D341Med (cell line): ENCODE data around the gene RTL1.

Source experiments
- DNase-seq: peaks from one replicate; pipeline ENCODE4 v3.0.0; 2012; ENCODE audit warnings: low spot score

RTL1 gene

DNA sequence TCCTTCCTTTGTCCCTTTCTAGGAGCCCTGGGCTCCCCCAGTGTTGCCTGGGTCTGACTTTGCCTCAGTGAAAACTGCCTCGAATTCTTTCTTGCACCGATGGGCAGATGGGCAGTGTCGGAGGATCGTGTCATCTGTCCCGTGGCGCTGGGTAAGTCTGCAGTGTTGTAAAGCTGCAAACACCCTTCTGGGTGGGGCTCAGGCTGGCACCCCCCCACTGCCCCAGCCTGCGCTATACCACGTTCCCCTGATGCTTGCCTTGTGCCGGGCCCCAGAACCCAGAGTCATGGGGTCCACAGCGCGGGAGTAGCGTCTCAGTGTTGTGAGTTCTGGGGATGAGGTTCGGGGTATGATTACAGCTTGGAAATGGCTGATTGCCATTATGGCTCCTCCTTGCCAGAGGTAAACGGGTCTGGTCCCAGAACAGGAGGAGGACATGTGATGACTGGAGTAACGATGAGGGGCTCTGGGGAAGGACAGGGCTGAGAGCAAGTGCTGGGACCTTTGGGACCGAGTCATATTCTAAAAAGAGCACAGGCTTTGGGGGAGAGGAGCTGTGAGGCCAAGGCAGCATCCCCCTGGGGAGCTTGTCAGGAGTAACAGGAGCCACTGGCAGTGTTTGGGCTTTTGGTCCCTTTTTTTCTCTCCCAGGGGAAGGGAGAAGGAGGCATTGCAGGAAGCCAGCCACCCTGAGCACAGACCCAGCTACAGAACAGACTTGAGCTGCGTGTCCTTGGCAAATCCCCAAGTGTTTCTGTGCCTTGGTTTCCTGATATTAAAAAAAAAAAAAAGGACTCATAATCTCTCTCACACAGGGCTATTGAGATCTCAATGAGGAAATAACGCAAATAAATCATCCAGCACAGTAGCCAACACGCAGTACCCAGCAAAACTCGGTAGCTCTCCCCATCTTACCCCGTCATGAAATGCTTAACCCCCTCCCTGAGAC is 4.3 kb downstream of the RTL1 start:
- peak; percentile 24 for DNase-seq

DNA sequence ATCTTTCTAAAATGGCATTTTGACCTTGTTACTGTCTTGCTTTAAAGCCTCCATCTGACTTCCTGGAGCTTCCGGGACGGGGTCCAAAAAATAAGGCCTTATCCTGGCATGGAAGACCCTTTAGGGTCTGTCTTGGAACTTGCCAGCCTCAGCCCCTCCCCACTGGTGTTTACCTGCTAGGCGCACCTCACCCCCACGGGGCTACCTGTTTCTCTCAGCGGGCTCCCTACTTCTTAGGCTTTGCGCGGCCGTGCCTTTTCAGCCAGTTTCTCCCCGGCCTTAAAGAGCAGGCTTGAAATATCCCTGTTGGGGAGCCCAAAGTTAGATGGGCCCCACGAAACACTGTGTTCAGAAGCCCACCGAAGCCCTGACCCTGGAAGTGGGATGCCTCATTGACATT is 5.1 kb downstream of the RTL1 start:
- DNase-seq, result peak; percentile 16

- no peak for DNase-seq
These were observed 7.0 kb downstream of the RTL1 start for GRCh38 chr14:100896369-100897060.

DNA sequence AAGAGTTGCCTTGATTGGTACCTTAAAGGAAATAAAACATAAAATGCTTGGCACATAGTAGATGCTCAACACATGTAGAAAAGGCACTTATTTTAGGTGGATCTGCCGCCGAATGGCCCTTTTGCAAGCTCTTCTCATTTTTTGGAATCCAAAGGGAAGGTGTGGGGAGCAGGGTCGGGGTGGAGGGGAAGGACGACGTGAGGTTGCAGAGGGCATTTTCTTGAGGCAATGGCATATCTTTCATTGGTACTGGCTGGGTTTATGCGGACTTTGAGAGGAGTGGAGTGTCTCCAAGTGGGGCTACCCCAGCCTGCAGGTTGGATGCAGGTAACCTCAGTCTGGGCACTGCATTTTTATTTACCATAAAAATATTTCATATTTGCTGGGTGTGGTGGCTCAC is 8.1 kb downstream of the RTL1 start:
- DNase-seq, result no peak

DNA sequence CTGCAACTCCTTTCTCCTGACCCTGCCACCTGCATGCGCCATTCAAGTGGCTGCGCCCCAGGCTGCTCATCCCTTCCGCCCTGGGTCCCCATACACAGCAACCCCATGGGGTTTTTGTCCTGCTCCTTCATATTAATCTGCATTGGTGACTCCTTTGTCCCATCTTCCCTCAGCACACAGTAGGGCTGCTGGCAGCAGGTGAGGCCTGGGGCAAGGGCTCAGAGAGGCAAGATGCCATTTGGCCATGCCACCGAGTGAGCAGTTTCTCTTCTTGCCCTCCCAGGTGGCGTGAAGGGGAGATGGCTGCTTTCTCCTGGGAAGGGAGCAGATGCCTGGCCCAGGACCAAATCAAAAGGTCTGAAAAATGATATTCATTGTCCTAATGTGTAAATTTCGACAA is 9.1 kb downstream of the RTL1 start:
- no peak for DNase-seq

DNA sequence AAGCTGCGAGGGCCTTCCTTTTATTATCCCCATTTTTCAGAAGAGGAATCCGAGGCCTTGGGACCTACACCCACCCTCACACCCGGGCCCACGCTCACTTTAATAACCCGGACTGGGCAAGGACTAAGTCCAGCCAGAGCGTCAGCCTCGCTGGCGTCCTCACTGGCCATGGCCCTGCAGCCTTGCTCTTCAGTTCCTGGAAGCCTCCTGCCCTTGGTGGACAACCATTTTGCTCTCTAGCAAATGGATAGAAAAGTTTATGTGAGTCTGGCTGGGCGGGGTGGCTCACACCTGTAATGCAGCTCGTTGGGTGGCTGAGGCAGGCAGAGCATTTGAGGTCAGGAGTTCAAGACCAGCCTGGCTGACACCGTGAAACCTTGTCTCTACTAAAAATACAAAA is 9.8 kb downstream of the RTL1 start:
- no peak for DNase-seq

GRCh38 chr14:100893228-100893601 is 10.3 kb downstream of the RTL1 start:
- no peak for DNase-seq

DNA sequence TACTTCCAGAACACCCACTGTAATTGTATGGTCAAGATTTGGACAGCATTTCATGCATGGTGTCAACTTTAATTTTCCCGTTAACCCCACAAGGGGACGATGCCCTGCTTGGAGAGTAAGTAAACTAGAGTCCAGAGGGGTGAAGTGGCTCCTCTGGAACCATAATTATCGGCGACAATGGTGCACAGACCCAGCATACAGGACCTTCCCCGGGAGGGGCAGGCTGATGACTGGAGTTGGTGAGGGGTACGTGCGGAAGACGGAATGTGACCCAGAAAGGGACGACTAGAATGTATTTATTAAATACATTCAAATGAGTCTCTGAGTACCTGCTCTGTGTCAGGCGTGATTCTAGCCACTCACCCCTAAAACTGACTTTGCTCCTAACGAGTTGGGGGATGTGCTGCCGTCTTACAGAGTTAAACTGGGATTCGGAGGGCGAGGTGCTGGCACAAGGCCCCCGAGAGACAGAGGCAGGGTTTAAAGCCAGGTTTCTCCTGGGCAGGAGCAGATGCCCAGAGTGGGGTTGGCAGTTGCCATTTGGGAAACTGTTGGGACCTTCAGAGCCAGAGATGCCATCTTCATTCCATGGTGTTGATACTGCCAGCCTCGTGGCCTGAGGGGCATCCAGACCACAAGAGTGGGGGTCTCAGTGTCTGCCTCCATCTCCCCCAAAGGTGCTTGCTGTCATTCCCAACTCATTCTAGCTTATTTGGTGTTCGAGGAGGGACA is 10.9 kb downstream of the RTL1 start:
- no peak for DNase-seq

DNA sequence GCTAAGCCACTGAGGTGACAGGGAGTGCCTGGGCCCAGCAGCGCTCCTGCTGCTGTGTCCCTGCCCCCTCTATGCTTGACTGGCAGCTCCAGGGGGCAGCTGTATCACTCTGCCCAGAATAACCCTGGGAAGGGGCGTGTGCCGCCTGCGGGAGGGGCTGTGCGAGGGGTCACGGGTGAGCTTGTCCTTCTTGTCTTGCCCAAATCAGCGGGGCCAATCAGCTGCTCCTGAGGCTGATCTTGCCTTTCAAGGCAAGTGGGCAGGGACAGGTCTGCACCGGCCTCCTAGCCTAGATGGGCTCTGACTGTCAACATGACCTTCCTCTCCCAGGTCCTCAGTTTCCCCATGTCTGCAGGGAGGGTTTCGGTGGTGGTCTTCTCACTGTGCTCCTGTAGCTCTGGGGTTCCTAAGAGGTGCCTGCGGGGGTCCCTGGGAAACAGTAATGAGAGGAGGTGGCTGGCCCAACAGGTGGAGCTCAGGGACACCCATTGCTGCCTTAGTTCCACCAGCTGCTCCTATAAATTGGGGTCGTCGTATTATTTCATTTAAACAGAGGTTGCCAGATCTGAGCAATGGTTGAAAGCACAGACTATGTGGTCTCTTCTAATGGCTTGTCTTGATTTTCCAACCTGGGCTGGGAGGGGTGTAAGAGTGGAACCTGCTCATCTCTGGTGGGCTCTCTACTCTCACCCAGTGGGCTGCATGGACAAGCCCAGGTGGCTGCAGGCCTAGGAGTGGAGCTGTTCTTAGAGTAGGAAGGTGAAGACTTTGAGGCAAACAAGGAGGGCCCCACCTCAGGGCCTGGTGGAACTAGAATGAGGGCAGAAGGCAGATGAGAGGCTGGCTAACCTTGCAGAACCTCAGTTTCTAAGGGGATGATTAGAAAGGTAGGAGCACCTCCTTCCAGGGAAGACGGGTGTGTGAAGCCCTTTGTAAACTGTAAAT is 11.7 kb downstream of the RTL1 start:
- no peak for DNase-seq

DNA sequence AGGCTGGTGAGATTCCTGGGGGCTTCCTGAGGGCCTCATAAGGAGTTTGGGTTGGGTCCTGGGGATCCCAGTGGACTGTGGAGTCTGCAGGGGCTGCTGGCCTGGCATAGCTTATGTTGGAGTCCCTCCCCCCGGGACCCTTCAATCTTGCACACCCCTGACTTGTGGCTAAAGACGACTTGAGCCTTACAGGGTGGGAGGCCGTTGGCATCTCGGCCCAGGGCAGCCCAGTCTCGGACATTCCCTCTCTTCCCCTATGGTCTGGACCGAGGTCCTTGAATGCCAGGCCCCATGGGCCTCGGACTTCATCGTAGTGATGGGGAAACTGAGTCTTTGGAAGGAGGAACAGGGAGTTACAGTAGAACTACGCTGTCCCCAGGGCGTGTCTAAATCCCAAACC is 12.5 kb downstream of the RTL1 start:
- DNase-seq, result no peak

DNA sequence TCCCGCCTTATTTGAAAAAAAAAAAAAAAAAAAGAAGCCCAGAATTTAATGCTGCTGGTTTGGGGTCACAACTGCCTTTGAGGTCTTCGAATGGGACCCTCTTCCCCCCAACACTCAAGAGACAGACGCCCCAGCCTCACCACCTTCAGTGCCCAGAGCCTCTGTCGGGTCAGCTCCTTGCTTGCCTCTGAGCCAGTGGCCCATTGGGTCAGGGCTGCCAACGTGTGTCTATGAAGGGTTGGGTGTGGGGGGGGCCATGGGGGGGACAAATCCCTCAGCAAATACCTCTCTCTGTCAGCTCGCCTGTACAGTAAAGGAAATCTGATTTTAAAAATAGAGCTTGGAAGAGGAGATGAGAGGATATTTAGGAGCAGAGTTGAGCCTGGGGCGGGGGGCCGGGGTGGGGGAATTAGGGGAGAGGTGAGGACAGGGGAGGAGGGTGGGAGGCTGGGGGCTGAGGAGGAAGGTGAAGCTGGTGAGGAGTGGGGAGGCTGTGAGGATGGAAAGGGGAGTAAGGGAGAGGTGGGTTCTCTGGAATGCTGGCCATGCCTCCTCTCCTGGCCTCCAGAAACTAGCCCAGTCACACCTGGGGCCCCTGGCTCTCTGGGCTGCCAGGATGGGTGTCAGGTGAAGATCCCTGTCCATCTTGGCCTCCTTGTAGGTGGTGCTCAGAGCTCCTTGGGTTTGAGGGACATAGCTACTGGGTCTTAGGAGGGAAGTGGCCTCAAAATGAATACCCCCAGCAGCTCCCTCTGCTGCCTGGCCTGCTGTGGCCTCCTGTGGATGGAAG is 13.3 kb downstream of the RTL1 start:
- no peak for DNase-seq

GRCh38 chr14:100889641-100890040 is 13.9 kb downstream of the RTL1 start:
- DNase-seq, result no peak

GRCh38 chr14:100888789-100889315 is 14.7 kb downstream of the RTL1 start:
- no peak for DNase-seq

- no peak for DNase-seq
These were observed 15.7 kb downstream of the RTL1 start for GRCh38 chr14:100887728-100888335.

- DNase-seq, result no peak
These were observed 17.9 kb downstream of the RTL1 start for GRCh38 chr14:100885617-100886016.

DNA sequence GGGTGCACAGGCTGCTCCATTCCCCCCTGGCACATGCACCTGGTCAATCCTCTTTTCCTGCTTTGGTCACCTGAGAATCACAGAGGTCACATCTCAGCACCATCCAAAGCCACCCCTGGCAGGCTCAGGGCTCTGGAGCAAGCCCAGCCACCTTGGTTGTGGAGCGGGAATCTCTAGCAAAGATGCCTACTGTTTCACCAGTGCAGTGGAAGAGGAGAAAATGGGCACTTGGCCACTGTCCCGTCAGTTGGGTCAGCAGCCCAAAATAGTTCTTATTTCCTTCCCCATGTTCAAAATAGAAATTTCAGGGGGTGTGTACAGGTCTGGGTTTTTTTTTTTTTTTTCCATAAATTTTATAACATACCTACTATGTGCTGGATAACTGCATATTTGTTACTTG is 18.3 kb downstream of the RTL1 start:
- DNase-seq, result no peak

DNA sequence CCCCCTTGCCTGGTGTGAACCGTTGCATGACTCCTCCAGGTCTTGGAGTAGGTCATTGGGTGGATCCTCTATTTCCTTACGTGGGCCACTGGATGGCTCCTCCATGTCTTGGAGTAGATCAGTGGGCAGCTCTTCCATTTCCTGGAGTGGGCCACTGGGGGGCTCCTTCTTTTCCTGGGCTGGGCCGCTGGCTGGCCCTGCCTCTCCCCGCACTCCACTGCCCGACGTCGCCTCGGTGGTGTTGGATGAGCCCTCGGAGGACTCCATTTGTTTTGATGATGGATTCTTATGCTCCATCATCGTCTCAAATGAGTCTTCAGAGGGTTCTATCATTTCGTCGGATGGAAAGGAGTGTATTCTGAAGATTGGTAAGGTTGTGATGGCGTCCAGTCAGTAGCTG is 19.1 kb downstream of the RTL1 start:
- no peak for DNase-seq

DNA sequence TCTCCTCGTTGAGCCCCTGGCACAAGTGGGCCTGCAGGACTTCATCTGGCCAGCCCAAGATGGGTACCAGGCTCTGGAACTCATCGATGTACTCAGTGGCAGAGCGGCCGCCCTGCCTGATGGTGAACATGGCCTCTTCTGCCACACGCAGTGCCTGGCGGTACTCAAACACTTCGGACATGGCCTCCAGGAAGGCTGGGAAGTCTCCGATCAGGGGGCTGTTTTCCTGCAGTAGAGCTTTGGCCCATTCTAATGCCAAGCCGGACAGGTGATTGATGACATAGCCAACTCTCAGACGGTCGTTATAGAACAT is 19.8 kb downstream of the RTL1 start:
- DNase-seq, result no peak

DNA sequence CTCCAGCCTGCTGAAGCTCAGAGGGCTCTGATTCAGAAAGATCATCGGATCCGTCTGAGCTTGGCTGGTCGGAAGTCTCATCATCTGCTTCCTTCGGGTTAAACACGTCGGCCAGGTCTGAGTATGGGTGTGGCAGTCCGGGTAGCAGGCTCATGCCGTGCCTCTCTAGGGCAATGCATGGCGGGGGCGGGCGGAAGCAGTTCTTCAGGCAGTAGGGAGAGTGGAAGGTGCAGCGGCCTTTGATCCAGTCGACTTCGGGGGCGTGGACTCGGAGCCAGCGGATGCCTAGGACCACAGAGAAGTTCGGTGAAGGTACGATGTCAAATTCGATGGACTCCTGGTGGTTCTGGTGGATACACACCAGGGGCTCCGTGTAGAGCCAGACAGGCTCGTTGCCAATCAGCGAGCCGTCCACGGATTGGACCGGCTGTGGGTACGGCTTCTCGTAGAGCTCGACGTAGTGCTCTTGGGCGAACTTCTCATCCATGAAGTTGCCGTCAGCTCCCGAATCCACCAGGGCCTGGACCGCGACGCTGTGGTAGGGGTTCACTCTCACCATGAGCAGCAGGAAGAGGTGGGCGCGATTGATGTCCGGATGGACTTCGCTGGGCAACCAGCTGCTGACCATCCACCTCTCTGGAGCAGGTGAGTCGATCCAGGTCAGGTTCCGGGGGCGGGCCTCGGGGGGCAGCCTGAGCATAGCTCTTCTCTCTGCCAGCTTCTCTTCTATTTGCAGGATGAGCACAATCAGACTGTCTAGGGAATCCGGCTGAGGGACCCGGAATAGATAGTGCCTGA is 20.3 kb downstream of the RTL1 start:
- DNase-seq, result no peak
